HepG2 (cell line): ENCODE measurements around the gene NGDN. TPM values are rescaled to one million over a fixed set of nuclear protein-coding genes. Genes with fewer than 3 reads are reported as not detected.

ENCODE experiments used
- ADNP ChIP-seq: sonication (generic); formaldehyde crosslinking; IDR thresholded peaks from 2 replicates; pipeline ENCODE4 v1.4.0; 2020; ENCODE audit warnings: missing genetic modification reagents
- DNMT1 ChIP-seq: sonication (generic); formaldehyde crosslinking; IDR thresholded peaks from 2 replicates; pipeline ENCODE4 v1.5.1; 2020; ENCODE audit warnings: mild to moderate bottlenecking, missing genetic modification reagents
- HMG20B ChIP-seq: conservative IDR thresholded peaks from 2 replicates; pipeline ENCODE4 v1.6.1; 2016; ENCODE audit warnings: missing genetic modification reagents, missing compliant biosample characterization
- KDM5A ChIP-seq: fragments of 200-600 bp; sonication (generic); IDR thresholded peaks from 2 replicates; pipeline ENCODE4 v1.7.0; 2018; ENCODE audit warnings: antibody characterized with exemption, mild to moderate bottlenecking, low read length, borderline replicate concordance
- MTA1 ChIP-seq: sonication (generic); formaldehyde crosslinking; IDR thresholded peaks from 2 replicates; pipeline ENCODE4 v1.4.0; 2020; ENCODE audit warnings: missing genetic modification reagents, mild to moderate bottlenecking, borderline replicate concordance
- SRSF4 ChIP-seq: fragments of 200-400 bp; formaldehyde crosslinking; IDR thresholded peaks from one replicate; pipeline ENCODE4 v1.6.1; 2018; ENCODE audit warnings: mild to moderate bottlenecking, low read depth, low read length, moderate library complexity; ENCODE audit not compliant: poor library complexity, severe bottlenecking
- ZNF350 ChIP-seq: sonication (generic); formaldehyde crosslinking; IDR thresholded peaks from 2 replicates; pipeline ENCODE4 v1.4.0; 2020; ENCODE audit warnings: mild to moderate bottlenecking, low read depth, missing genetic modification reagents, borderline replicate concordance
- ZSCAN20 ChIP-seq: sonication (generic); formaldehyde crosslinking; IDR thresholded peaks from 2 replicates; pipeline ENCODE4 v1.4.0; 2020; ENCODE audit warnings: missing genetic modification reagents, mild to moderate bottlenecking, borderline replicate concordance
- polyA plus RNA-seq, 8 experiments: library from polyadenylated mRNA; depleted of rRNA in 3 of 8; stranded (reverse) in 7 of 8; unstranded in 1 of 8; fragments of >200 nt; fragmentation: Illumina TruSeq in 4 of 8; extraction: Trizol in 4 of 8; gene quantifications; 2 replicates each; pipeline versions ENCODE4 v1.2.1 to v1.2.3, GENCODE V29; 2011 to 2016; ENCODE audit warnings: low read depth in 4 of 8, missing spikeins in 1 of 8, mixed read lengths in 1 of 8; ENCODE audit not compliant: insufficient read depth in 1 of 8
- total RNA-seq, 5 experiments: library from RNA; depleted of rRNA; stranded (reverse); fragments of >200 nt; fragmentation: Illumina TruSeq; extraction: Trizol; gene quantifications; 2 replicates each; pipeline ENCODE4 v1.2.3, GENCODE V29; 2016; ENCODE audit warnings: low read depth in 1 of 5
- TF ChIP-seq, protein P1 (sequence below): sonication (generic); formaldehyde crosslinking; IDR thresholded peaks from 2 replicates; pipeline ENCODE4 v1.5.0; 2020; ENCODE audit warnings: mild to moderate bottlenecking, missing genetic modification reagents, borderline replicate concordance
- TF ChIP-seq, protein P2 (sequence below): sonication (generic); formaldehyde crosslinking; IDR thresholded peaks from 2 replicates; pipeline ENCODE4 v1.5.0; 2020; ENCODE audit warnings: missing genetic modification reagents, mild to moderate bottlenecking, borderline replicate concordance
- TF ChIP-seq, protein P3 (sequence below): sonication (generic); formaldehyde crosslinking; IDR thresholded peaks from 2 replicates; pipeline ENCODE4 v1.5.0; 2020; ENCODE audit warnings: mild to moderate bottlenecking, missing genetic modification reagents, moderate library complexity
- TF ChIP-seq, protein P4 (sequence below): sonication (generic); formaldehyde crosslinking; IDR thresholded peaks from 2 replicates; pipeline ENCODE4 v1.4.0; 2020; ENCODE audit warnings: mild to moderate bottlenecking, missing genetic modification reagents
- TF ChIP-seq, protein P5 (sequence below): IDR thresholded peaks from 2 replicates; pipeline ENCODE4 v1.6.1; 2016; ENCODE audit warnings: low read depth, control low read depth

Gene NGDN
- total and polyA plus RNA-seq, 2 of the 13 experiments (the other 11 are each of a cell fraction or from before 2014, with no cell fraction given): 154 to 216 TPM

DNA sequence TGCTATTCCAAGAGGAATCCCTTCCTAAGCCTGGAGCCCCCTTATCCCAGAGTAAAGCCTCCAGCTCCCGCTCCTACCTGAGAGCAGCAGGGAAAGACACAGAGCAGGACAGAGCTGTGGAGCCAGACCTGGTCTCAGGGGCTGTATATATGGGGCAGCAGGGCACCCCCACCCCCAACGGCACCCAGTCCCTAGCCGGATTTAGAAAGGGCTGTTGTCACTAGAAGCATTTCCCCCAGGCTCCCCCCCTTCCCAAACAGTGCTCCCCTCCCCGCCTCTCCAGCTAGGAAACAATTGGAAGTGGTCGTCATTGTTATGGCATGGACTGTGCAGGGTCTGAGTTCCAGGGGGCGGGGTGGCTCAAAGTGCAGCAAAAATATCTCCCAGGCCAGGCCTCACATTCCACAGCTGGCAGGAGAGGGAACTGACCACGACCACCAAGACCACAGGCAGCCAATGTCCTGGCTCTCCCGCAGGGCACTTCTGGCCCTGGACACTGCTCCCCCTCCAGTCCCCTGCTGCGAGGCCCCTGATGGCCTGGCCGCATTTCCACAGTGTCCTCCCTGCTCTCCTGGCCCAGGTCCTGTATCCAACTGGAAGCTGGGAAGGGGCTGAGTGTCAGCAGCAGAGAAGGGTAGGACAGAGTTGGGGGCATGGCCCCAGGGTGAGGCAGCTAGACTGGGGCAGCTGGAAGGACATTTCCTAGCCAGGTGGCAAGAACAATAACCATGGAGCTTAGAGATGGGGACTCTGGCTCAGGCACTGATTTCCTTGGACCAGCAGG lies 33.8 kb upstream of the NGDN start, which contains the start of gene MYH7 (continued):
- TF ChIP-seq, protein P1, sequence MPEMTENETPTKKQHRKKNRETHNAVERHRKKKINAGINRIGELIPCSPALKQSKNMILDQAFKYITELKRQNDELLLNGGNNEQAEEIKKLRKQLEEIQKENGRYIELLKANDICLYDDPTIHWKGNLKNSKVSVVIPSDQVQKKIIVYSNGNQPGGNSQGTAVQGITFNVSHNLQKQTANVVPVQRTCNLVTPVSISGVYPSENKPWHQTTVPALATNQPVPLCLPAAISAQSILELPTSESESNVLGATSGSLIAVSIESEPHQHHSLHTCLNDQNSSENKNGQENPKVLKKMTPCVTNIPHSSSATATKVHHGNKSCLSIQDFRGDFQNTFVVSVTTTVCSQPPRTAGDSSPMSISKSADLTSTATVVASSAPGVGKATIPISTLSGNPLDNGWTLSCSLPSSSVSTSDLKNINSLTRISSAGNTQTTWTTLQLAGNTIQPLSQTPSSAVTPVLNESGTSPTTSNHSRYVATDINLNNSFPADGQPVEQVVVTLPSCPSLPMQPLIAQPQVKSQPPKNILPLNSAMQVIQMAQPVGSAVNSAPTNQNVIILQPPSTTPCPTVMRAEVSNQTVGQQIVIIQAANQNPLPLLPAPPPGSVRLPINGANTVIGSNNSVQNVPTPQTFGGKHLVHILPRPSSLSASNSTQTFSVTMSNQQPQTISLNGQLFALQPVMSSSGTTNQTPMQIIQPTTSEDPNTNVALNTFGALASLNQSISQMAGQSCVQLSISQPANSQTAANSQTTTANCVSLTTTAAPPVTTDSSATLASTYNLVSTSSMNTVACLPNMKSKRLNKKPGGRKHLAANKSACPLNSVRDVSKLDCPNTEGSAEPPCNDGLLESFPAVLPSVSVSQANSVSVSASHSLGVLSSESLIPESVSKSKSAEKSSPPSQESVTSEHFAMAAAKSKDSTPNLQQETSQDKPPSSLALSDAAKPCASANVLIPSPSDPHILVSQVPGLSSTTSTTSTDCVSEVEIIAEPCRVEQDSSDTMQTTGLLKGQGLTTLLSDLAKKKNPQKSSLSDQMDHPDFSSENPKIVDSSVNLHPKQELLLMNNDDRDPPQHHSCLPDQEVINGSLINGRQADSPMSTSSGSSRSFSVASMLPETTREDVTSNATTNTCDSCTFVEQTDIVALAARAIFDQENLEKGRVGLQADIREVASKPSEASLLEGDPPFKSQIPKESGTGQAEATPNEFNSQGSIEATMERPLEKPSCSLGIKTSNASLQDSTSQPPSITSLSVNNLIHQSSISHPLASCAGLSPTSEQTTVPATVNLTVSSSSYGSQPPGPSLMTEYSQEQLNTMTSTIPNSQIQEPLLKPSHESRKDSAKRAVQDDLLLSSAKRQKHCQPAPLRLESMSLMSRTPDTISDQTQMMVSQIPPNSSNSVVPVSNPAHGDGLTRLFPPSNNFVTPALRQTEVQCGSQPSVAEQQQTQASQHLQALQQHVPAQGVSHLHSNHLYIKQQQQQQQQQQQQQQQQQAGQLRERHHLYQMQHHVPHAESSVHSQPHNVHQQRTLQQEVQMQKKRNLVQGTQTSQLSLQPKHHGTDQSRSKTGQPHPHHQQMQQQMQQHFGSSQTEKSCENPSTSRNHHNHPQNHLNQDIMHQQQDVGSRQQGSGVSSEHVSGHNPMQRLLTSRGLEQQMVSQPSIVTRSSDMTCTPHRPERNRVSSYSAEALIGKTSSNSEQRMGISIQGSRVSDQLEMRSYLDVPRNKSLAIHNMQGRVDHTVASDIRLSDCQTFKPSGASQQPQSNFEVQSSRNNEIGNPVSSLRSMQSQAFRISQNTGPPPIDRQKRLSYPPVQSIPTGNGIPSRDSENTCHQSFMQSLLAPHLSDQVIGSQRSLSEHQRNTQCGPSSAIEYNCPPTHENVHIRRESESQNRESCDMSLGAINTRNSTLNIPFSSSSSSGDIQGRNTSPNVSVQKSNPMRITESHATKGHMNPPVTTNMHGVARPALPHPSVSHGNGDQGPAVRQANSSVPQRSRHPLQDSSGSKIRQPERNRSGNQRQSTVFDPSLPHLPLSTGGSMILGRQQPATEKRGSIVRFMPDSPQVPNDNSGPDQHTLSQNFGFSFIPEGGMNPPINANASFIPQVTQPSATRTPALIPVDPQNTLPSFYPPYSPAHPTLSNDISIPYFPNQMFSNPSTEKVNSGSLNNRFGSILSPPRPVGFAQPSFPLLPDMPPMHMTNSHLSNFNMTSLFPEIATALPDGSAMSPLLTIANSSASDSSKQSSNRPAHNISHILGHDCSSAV (CRISPR knock-in tag): no peak
- TF ChIP-seq, protein P2, sequence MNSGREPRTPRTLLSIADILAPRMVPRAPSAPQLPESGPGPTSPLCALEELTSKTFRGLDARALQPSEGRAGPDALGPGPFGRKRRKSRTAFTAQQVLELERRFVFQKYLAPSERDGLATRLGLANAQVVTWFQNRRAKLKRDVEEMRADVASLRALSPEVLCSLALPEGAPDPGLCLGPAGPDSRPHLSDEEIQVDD: 0 out of 2 replicates have a peak, but pooled peaks have one; percentile 58
- TF ChIP-seq, protein P3, sequence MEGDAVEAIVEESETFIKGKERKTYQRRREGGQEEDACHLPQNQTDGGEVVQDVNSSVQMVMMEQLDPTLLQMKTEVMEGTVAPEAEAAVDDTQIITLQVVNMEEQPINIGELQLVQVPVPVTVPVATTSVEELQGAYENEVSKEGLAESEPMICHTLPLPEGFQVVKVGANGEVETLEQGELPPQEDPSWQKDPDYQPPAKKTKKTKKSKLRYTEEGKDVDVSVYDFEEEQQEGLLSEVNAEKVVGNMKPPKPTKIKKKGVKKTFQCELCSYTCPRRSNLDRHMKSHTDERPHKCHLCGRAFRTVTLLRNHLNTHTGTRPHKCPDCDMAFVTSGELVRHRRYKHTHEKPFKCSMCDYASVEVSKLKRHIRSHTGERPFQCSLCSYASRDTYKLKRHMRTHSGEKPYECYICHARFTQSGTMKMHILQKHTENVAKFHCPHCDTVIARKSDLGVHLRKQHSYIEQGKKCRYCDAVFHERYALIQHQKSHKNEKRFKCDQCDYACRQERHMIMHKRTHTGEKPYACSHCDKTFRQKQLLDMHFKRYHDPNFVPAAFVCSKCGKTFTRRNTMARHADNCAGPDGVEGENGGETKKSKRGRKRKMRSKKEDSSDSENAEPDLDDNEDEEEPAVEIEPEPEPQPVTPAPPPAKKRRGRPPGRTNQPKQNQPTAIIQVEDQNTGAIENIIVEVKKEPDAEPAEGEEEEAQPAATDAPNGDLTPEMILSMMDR (CRISPR knock-in tag): 0 out of 2 replicates have a peak, but pooled peaks have one; percentile 19
- no peak for TF ChIP-seq ZSCAN20 (CRISPR knock-in tag)
- TF ChIP-seq ADNP (CRISPR knock-in tag): no peak
- 0 out of 2 replicates have a peak, but pooled peaks have one; percentile 46 for TF ChIP-seq DNMT1 (CRISPR knock-in tag)
- TF ChIP-seq ZNF350 (CRISPR knock-in tag): no peak
- no peak for TF ChIP-seq KDM5A
- TF ChIP-seq MTA1 (CRISPR knock-in tag): peak; percentile 98
- TF ChIP-seq, protein P4, sequence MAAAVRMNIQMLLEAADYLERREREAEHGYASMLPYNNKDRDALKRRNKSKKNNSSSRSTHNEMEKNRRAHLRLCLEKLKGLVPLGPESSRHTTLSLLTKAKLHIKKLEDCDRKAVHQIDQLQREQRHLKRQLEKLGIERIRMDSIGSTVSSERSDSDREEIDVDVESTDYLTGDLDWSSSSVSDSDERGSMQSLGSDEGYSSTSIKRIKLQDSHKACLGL (CRISPR knock-in tag): peak; percentile 27; the same call in 1 of the 2 replicates
- TF ChIP-seq SRSF4: no peak
- TF ChIP-seq, protein P5, sequence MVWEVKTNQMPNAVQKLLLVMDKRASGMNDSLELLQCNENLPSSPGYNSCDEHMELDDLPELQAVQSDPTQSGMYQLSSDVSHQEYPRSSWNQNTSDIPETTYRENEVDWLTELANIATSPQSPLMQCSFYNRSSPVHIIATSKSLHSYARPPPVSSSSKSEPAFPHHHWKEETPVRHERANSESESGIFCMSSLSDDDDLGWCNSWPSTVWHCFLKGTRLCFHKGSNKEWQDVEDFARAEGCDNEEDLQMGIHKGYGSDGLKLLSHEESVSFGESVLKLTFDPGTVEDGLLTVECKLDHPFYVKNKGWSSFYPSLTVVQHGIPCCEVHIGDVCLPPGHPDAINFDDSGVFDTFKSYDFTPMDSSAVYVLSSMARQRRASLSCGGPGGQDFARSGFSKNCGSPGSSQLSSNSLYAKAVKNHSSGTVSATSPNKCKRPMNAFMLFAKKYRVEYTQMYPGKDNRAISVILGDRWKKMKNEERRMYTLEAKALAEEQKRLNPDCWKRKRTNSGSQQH (CRISPR knock-in tag): peak; percentile 31; the same call in 1 of the 2 replicates
- TF ChIP-seq HMG20B (CRISPR knock-in tag): no peak
